Sigmoid colon (tissue), 3 donors: Measurements from ENCODE around the gene FGGY.

Source experiments
- POLR2A ChIP-seq, 2 donors: fragments of 450-650 bp; IDR thresholded peaks; one replicate each; pipeline ENCODE4 v1.6.1; 2016; ENCODE audit warnings: antibody characterized with exemption in 2 of 2, mild to moderate bottlenecking in 2 of 2, moderate library complexity in 2 of 2
- TF ChIP-seq, protein P1 (sequence below), 4 experiments: fragments of 450-650 bp in 3 of 4; fragments of 200-600 bp in 1 of 4; IDR thresholded peaks; one replicate each; pipeline ENCODE4 v1.5.1; 2016 to 2019; ENCODE audit warnings: antibody characterized with exemption in 4 of 4, mild to moderate bottlenecking in 3 of 4, moderate library complexity in 2 of 4

DNA sequence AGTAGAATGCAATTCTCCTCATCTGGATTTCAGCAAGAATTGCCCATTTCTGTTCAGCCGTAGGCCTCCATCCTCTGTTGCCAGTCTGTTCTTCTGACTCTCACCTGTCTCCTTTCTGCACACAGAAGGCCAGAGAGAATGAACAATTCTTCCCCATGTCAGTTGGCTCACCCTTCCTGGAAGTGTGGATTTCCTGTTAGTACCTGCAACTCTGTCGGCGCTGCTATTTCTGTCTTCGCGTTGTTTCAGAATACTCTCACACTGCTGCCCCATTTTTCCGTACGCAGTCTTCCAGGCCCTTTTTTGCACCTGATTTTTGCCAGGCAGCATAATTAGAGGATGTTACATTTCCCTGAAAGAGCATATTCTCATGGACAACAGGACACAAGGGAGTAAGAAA is 200.7 kb downstream of the FGGY start:
- no peak for TF ChIP-seq POLR2A (IDR thresholded peaks at IDR 0.05)
- TF ChIP-seq, protein P1, sequence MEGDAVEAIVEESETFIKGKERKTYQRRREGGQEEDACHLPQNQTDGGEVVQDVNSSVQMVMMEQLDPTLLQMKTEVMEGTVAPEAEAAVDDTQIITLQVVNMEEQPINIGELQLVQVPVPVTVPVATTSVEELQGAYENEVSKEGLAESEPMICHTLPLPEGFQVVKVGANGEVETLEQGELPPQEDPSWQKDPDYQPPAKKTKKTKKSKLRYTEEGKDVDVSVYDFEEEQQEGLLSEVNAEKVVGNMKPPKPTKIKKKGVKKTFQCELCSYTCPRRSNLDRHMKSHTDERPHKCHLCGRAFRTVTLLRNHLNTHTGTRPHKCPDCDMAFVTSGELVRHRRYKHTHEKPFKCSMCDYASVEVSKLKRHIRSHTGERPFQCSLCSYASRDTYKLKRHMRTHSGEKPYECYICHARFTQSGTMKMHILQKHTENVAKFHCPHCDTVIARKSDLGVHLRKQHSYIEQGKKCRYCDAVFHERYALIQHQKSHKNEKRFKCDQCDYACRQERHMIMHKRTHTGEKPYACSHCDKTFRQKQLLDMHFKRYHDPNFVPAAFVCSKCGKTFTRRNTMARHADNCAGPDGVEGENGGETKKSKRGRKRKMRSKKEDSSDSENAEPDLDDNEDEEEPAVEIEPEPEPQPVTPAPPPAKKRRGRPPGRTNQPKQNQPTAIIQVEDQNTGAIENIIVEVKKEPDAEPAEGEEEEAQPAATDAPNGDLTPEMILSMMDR (IDR thresholded peaks at IDR 0.05): no peak
